CD4-positive, alpha-beta memory T cell (primary cell): Measurements from ENCODE around the gene ATAD3B. TPM values are rescaled to one million over a fixed set of nuclear protein-coding genes. Genes with fewer than 3 reads are reported as not detected.
"Not testable (repeated sequence)": the region's sequence is repeated elsewhere in the genome, so short reads cannot be mapped to it uniquely, and the experiment has no call there.

ENCODE experiments used
- CTCF ChIA-PET: fragments of 350-600 bp; sonication (Branson Sonifier 250); formaldehyde crosslinking; loops from one replicate; lab custom pipeline; 2021; ENCODE audit warnings: inconsistent platforms; ENCODE audit not compliant: partially characterized antibody; lab: Charles Lee
- POLR2A ChIA-PET: fragments of 350-600 bp; sonication (Branson Sonifier 250); formaldehyde crosslinking; loops from one replicate; lab custom pipeline; 2021; ENCODE audit not compliant: partially characterized antibody; lab: Charles Lee
- DNase-seq, 5 donors: peaks; one replicate each; pipeline versions ENCODE4 v3.0.0 to v3.0.0-alpha.2; 2020 to 2022; ENCODE audit warnings: mixed read lengths in 1 of 5
- H3K27ac ChIP-seq: one replicate; pipeline ENCODE4 v1.7.0; 2013; ENCODE audit warnings: low read depth, low read length
- H3K27me3 ChIP-seq: 2 replicates; pipeline ENCODE4 v1.7.0; 2013; ENCODE audit warnings: mild to moderate bottlenecking, low read length, moderate library complexity; ENCODE audit not compliant: insufficient read depth
- H3K36me3 ChIP-seq: 2 replicates; pipeline ENCODE4 v1.7.0; 2013; ENCODE audit warnings: mild to moderate bottlenecking, low read length, moderate library complexity; ENCODE audit not compliant: insufficient read depth
- H3K4me1 ChIP-seq: 2 replicates; pipeline ENCODE4 v1.7.0; 2013; ENCODE audit warnings: mild to moderate bottlenecking, low read length, moderate library complexity; ENCODE audit not compliant: insufficient read depth
- H3K4me3 ChIP-seq, 2 donors: one replicate each; pipeline ENCODE4 v1.7.0; 2013; ENCODE audit warnings: low read length in 2 of 2, mild to moderate bottlenecking in 1 of 2
- H3K9me3 ChIP-seq, 2 donors: one replicate each; pipeline ENCODE4 v1.7.0; 2013; ENCODE audit warnings: low read length in 2 of 2, control low read depth in 1 of 2; ENCODE audit not compliant: control insufficient read depth in 1 of 2
- H3K27ac Mint-ChIP-seq, 7 donors: one replicate each; pipeline ENCODE4 v1.8.0; 2020 to 2021; ENCODE audit warnings: mixed read lengths in 7 of 7, mild to moderate bottlenecking in 6 of 7, inconsistent platforms in 3 of 7, moderate library complexity in 3 of 7
- H3K27me3 Mint-ChIP-seq, 2 donors: one replicate each; pipeline ENCODE4 v1.8.0; 2020 to 2021; ENCODE audit warnings: mixed read lengths in 2 of 2
- H3K36me3 Mint-ChIP-seq, 2 donors: one replicate each; pipeline ENCODE4 v1.8.0; 2020 to 2021; ENCODE audit warnings: mixed read lengths in 2 of 2, inconsistent platforms in 1 of 2, mild to moderate bottlenecking in 1 of 2
- H3K4me1 Mint-ChIP-seq, 4 donors: one replicate each; pipeline ENCODE4 v1.8.0; 2020 to 2021; ENCODE audit warnings: mixed read lengths in 4 of 4, mild to moderate bottlenecking in 1 of 4
- H3K4me3 Mint-ChIP-seq, 8 donors: one replicate each; pipeline ENCODE4 v1.8.0; 2020 to 2021; ENCODE audit warnings: mixed read lengths in 8 of 8, mild to moderate bottlenecking in 7 of 8, moderate library complexity in 6 of 8, inconsistent platforms in 3 of 8
- H3K9me3 Mint-ChIP-seq, 8 donors: one replicate each; pipeline ENCODE4 v1.8.0; 2020 to 2021; ENCODE audit warnings: mixed read lengths in 8 of 8, mild to moderate bottlenecking in 5 of 8, inconsistent platforms in 3 of 8, moderate library complexity in 1 of 8
- intact Hi-C: fragments of 100-400 bp; cut with micrococcal nuclease; formaldehyde crosslinking; loops from one replicate; pipeline ENCODE4 v1.15.1; 2023
- polyA plus RNA-seq, 2 donors: library from polyadenylated mRNA; unstranded; fragments of 300-500 nt; fragmentation: Illumina TruSeq; gene quantifications; one replicate each; pipeline ENCODE4 v1.2.3, GENCODE V29; 2021
- total RNA-seq, 2 experiments: library from RNA; stranded (reverse); gene quantifications; one replicate each; pipeline ENCODE4 v1.2.3, GENCODE V29; 2021

Gene ATAD3B
- total and polyA plus RNA-seq, 4 experiments from 2014 or later, result 2.9 to 53.8 (median 29.6) TPM

- H3K27me3 Mint-ChIP-seq, H3K4me3 ChIP-seq, H3K9me3 Mint-ChIP-seq, intact Hi-C loops, H3K9me3 ChIP-seq, H3K4me1 Mint-ChIP-seq, H3K27me3 ChIP-seq, H3K27ac ChIP-seq, DNase-seq, POLR2A ChIA-PET, H3K4me1 ChIP-seq, CTCF ChIA-PET, H3K4me3 Mint-ChIP-seq: not testable (repeated sequence)
- H3K36me3 ChIP-seq, result peaks cover 13% of the 10 kb centered on the region
- peak overlapping the region in 1 of 7 donors; percentile 23 for H3K27ac Mint-ChIP-seq
- H3K36me3 Mint-ChIP-seq, result peaks cover 10 to 34% of the 10 kb centered on the region in 2 donors
Measured at GRCh38 chr1:1484976-1485750, 13.6 kb downstream of the ATAD3B start.

GRCh38 chr1:1485755-1486317 lies 14.3 kb downstream of the ATAD3B start:
- peak overlapping the region in 1 of 7 donors; percentile 23 for H3K27ac Mint-ChIP-seq
- peaks cover 16% of the 10 kb centered on the region for H3K36me3 ChIP-seq
- H3K9me3 Mint-ChIP-seq, H3K4me3 ChIP-seq, POLR2A ChIA-PET, H3K4me1 Mint-ChIP-seq, CTCF ChIA-PET, H3K4me1 ChIP-seq, H3K9me3 ChIP-seq, H3K4me3 Mint-ChIP-seq, H3K27me3 Mint-ChIP-seq, intact Hi-C loops, DNase-seq, H3K27ac ChIP-seq, H3K27me3 ChIP-seq: not testable (repeated sequence)
- H3K36me3 Mint-ChIP-seq, result peaks cover 11 to 33% of the 10 kb centered on the region in 2 donors

- POLR2A ChIA-PET, result no interaction called here
- CTCF ChIA-PET, result no interaction called here
- Mint-ChIP-seq H3K4me3 (no peak overlapping the region), H3K4me1 (no peaks in the 10 kb centered on the region), H3K27ac (no peak overlapping the region), H3K9me3 (peaks cover 0 to 7% (median 0%) of the 10 kb centered on the region in 8 donors), H3K27me3 (no peaks in the 10 kb centered on the region), H3K36me3 (peaks cover 22 to 34% of the 10 kb centered on the region in 2 donors)
- no peak for DNase-seq
- Histone ChIP-seq H3K4me3 (no peak overlapping the region), H3K27ac (no peak overlapping the region), H3K27me3 (no peaks in the 10 kb centered on the region), H3K4me1 (no peaks in the 10 kb centered on the region), H3K36me3 (peaks cover 20% of the 10 kb centered on the region), H3K9me3 (no peaks in the 10 kb centered on the region)
- intact Hi-C loops, result no loop called here
Measured at GRCh38 chr1:1487701-1488100, 16.1 kb downstream of the ATAD3B start.

- peaks cover 19% of the 10 kb centered on the region for H3K36me3 ChIP-seq
- no peak for DNase-seq
- Mint-ChIP-seq H3K4me1 (peaks cover 0 to 1% (median 0%) of the 10 kb centered on the region in 4 donors), H3K4me3 (no peak overlapping the region), H3K36me3 (peaks cover 33 to 38% of the 10 kb centered on the region in 2 donors), H3K27me3 (no peaks in the 10 kb centered on the region), H3K27ac (peak overlapping the region in 1 of 7 donors; percentile 61), H3K9me3 (peaks cover 0 to 17% (median 8%) of the 10 kb centered on the region in 8 donors)
- POLR2A ChIA-PET, result no interaction called here
- no peak overlapping the region for H3K4me3 ChIP-seq
- H3K27ac ChIP-seq, result no peak overlapping the region
- H3K9me3 ChIP-seq, result no peaks in the 10 kb centered on the region
- no peaks in the 10 kb centered on the region for H3K4me1 ChIP-seq
- no peaks in the 10 kb centered on the region for H3K27me3 ChIP-seq
- CTCF ChIA-PET, result no interaction called here
- intact Hi-C loops, result no loop called here
Measured at GRCh38 chr1:1489231-1489630, 17.7 kb downstream of the ATAD3B start.

GRCh38 chr1:1489861-1490260 lies 18.3 kb downstream of the ATAD3B start:
- no peak for DNase-seq
- Mint-ChIP-seq H3K4me3 (no peak overlapping the region), H3K36me3 (peaks cover 33 to 37% of the 10 kb centered on the region in 2 donors), H3K4me1 (peaks cover 0 to 1% (median 0%) of the 10 kb centered on the region in 4 donors), H3K9me3 (peaks cover 0 to 17% (median 8%) of the 10 kb centered on the region in 8 donors), H3K27me3 (no peaks in the 10 kb centered on the region), H3K27ac (no peak overlapping the region)
- no peaks in the 10 kb centered on the region for H3K27me3 ChIP-seq
- no peaks in the 10 kb centered on the region for H3K4me1 ChIP-seq
- H3K9me3 ChIP-seq, result no peaks in the 10 kb centered on the region
- peaks cover 19% of the 10 kb centered on the region for H3K36me3 ChIP-seq
- intact Hi-C loops, result no loop called here
- ChIA-PET POLR2A (no interaction called here), CTCF (no interaction called here)
- H3K27ac ChIP-seq, result no peak overlapping the region
- H3K4me3 ChIP-seq, result no peak overlapping the region

GRCh38 chr1:1490633-1491230 lies 19.2 kb downstream of the ATAD3B start:
- H3K27me3 ChIP-seq, result no peaks in the 10 kb centered on the region
- Mint-ChIP-seq H3K9me3 (peaks cover 0 to 17% (median 8%) of the 10 kb centered on the region in 8 donors), H3K27me3 (no peaks in the 10 kb centered on the region), H3K4me1 (peaks cover 0 to 1% (median 0%) of the 10 kb centered on the region in 4 donors), H3K36me3 (peaks cover 33 to 42% of the 10 kb centered on the region in 2 donors), H3K4me3 (no peak overlapping the region), H3K27ac (no peak overlapping the region)
- H3K27ac ChIP-seq, result no peak overlapping the region
- no peak for DNase-seq
- POLR2A ChIA-PET, result no interaction called here
- H3K4me3 ChIP-seq, result no peak overlapping the region
- CTCF ChIA-PET, result no interaction called here
- H3K4me1 ChIP-seq, result no peaks in the 10 kb centered on the region
- no peaks in the 10 kb centered on the region for H3K9me3 ChIP-seq
- intact Hi-C loops, result no loop called here
- peaks cover 19% of the 10 kb centered on the region for H3K36me3 ChIP-seq

GRCh38 chr1:1491601-1492000 lies 20.0 kb downstream of the ATAD3B start:
- H3K4me1 ChIP-seq, result no peaks in the 10 kb centered on the region
- DNase-seq, result no peak
- Mint-ChIP-seq H3K9me3 (peaks cover 0 to 17% (median 8%) of the 10 kb centered on the region in 8 donors), H3K27me3 (no peaks in the 10 kb centered on the region), H3K27ac (no peak overlapping the region), H3K4me3 (no peak overlapping the region), H3K36me3 (peaks cover 33 to 42% of the 10 kb centered on the region in 2 donors), H3K4me1 (peaks cover 0 to 1% (median 0%) of the 10 kb centered on the region in 4 donors)
- H3K9me3 ChIP-seq, result no peaks in the 10 kb centered on the region
- H3K27ac ChIP-seq, result no peak overlapping the region
- ChIA-PET CTCF (no interaction called here), POLR2A (no interaction called here)
- peaks cover 19% of the 10 kb centered on the region for H3K36me3 ChIP-seq
- H3K27me3 ChIP-seq, result no peaks in the 10 kb centered on the region
- intact Hi-C loops, result no loop called here
- H3K4me3 ChIP-seq, result no peak overlapping the region
